ENCODE measurements around the gene BMS1. TPM values are rescaled to one million over a fixed set of nuclear protein-coding genes. Genes with fewer than 3 reads are reported as not detected.

Gene BMS1
- polyA plus RNA-seq, 1 of the 3 experiments (the other 2 are of a cell fraction), result 4.9 TPM

- TF ChIP-seq IRF3 (IDR thresholded peaks at IDR 0.05; ENCODE audit: low read depth, low read length), result no peak
Measured at GRCh38 chr10:42864575-42864974, 82.0 kb downstream of the BMS1 start (continued).

- DNase-seq, result no peak
- Histone ChIP-seq H3K9me3 (no peaks in the 10 kb centered on the region), H3K9me2 (no peaks in the 10 kb centered on the region), H3K4me3 (ENCODE audit: low read depth in 2 of 2, low read length in 1 of 2) (no peak overlapping the region), H3K9ac (no peak overlapping the region), H3K36me3 (replicated peaks in 1 of 2; ENCODE audit: control insufficient read depth in 1 of 2, insufficient read depth in 2 of 2, low read length in 1 of 2) (no peaks in the 10 kb centered on the region), H3K4me1 (ENCODE audit: control insufficient read depth in 1 of 2, insufficient read depth in 2 of 2, low read depth in 1 of 2, low read length in 1 of 2) (peaks cover 0 to 38% of the 10 kb centered on the region in 2 experiments; a peak in 2 of 4 replicates), H4K20me1 (ENCODE audit: insufficient read depth) (no peaks in the 10 kb centered on the region), H3K4me2 (no peak overlapping the region), H3K27ac (ENCODE audit: low read depth in 2 of 2, low read length in 1 of 2) (no peak overlapping the region), H3K27me3 (ENCODE audit: insufficient read depth) (no peaks in the 10 kb centered on the region), H3K79me2 (ENCODE audit: insufficient read depth) (no peaks in the 10 kb centered on the region), H3F3A (replicated peaks; ENCODE audit: insufficient read depth) (no peaks in the 10 kb centered on the region), H2AFZ (ENCODE audit: low read depth) (no peak overlapping the region)
- WGBS (ENCODE audit: low lambda C conversion rate), result 83% methylated on average over 8 of the region's 18 CpGs
- ChIA-PET POLR2A (interaction anchor here (0.6 to 2.0 kb wide), 2 partner anchors 185 to 214 kb away, joined by 3 to 7 read pairs; no protein-coding TSS in a partner anchor), CTCF (interaction anchor here (0.6 to 7.1 kb wide), 20 partner anchors 15 to 268 kb away, joined by 3 to 143 read pairs (median 4); partner anchors contain the start of gene RET)
- no peak for TF ChIP-seq EP300 (IDR thresholded peaks at IDR 0.05; ENCODE audit: borderline replicate concordance in 1 of 2, low read depth in 1 of 2, low read length in 1 of 2)
- TF ChIP-seq PBX3 (IDR thresholded peaks at IDR 0.05), result no peak
Measured at GRCh38 chr10:42865716-42866114, 83.1 kb downstream of the BMS1 start.

GRCh38 chr10:42866115-42866995, 83.8 kb downstream of the BMS1 start:
- no peak overlapping the region for H3K4me2 ChIP-seq
- H4K20me1 ChIP-seq (ENCODE audit: insufficient read depth), result no peaks in the 10 kb centered on the region
- peak overlapping the region; percentile 65; the same call in 1 of the 2 replicates for H2AFZ ChIP-seq (ENCODE audit: low read depth)
- no peaks in the 10 kb centered on the region for H3K36me3 ChIP-seq (replicated peaks in 1 of 2; ENCODE audit: control insufficient read depth in 1 of 2, insufficient read depth in 2 of 2, low read length in 1 of 2)
- ChIA-PET POLR2A (interaction anchor here (0.6 to 2.0 kb wide), 2 partner anchors 184 to 213 kb away, joined by 3 to 7 read pairs; no protein-coding TSS in a partner anchor), CTCF (interaction anchor here (0.6 to 7.1 kb wide), 32 partner anchors 15 to 268 kb away, joined by 3 to 143 read pairs (median 4); partner anchors contain the start of gene RET)
- no peaks in the 10 kb centered on the region for H3K79me2 ChIP-seq (ENCODE audit: insufficient read depth)
- DNase-seq, result peak; percentile 92
- H3K27me3 ChIP-seq (ENCODE audit: insufficient read depth), result no peaks in the 10 kb centered on the region
- no peak overlapping the region for H3K4me3 ChIP-seq (ENCODE audit: low read depth in 2 of 2, low read length in 1 of 2)
- H3K9me2 ChIP-seq, result no peaks in the 10 kb centered on the region
- no peaks in the 10 kb centered on the region for H3F3A ChIP-seq (replicated peaks; ENCODE audit: insufficient read depth)
- WGBS (ENCODE audit: low lambda C conversion rate), result 65% methylated on average over 54 of the region's 87 CpGs
- no peak overlapping the region for H3K9ac ChIP-seq
- H3K9me3 ChIP-seq, result no peaks in the 10 kb centered on the region
- H3K4me1 ChIP-seq (ENCODE audit: control insufficient read depth in 1 of 2, insufficient read depth in 2 of 2, low read depth in 1 of 2, low read length in 1 of 2), result peaks cover 0 to 43% of the 10 kb centered on the region in 2 experiments; a peak in 2 of 4 replicates
- H3K27ac ChIP-seq (ENCODE audit: low read depth in 2 of 2, low read length in 1 of 2), result peak overlapping the region in 1 of 2 experiments; percentile 74; a peak in 2 of 4 replicates
- TF ChIP-seq PBX3 (IDR thresholded peaks at IDR 0.05), result no peak
- no peak for TF ChIP-seq USF2 (IDR thresholded peaks at IDR 0.05; ENCODE audit: borderline replicate concordance, low read depth, low read length)
- no peak for TF ChIP-seq CHD2 (IDR thresholded peaks at IDR 0.05; ENCODE audit: low read length, partially characterized antibody)
- no peak for TF ChIP-seq USF1 (IDR thresholded peaks at IDR 0.05; ENCODE audit: borderline replicate concordance, low read depth)
- TF ChIP-seq RAD21 (IDR thresholded peaks at IDR 0.05; ENCODE audit: low read length), result peak; percentile 89
- TF ChIP-seq GABPA (IDR thresholded peaks at IDR 0.05; ENCODE audit: low read depth), result no peak
- TF ChIP-seq NFIC (IDR thresholded peaks at IDR 0.05; ENCODE audit: borderline replicate concordance), result no peak
- TF ChIP-seq YY1 (IDR thresholded peaks at IDR 0.05; ENCODE audit: low read depth), result no peak
- TF ChIP-seq FOSL2 (IDR thresholded peaks at IDR 0.05; ENCODE audit: borderline replicate concordance, low read depth), result no peak
- TF ChIP-seq ELF1 (IDR thresholded peaks at IDR 0.05), result no peak
- TF ChIP-seq, protein P1, sequence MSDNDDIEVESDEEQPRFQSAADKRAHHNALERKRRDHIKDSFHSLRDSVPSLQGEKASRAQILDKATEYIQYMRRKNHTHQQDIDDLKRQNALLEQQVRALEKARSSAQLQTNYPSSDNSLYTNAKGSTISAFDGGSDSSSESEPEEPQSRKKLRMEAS (IDR thresholded peaks at IDR 0.05; ENCODE audit: low read depth), result peak; percentile 69; the same call in 1 of the 2 replicates
- TF ChIP-seq, protein P2, sequence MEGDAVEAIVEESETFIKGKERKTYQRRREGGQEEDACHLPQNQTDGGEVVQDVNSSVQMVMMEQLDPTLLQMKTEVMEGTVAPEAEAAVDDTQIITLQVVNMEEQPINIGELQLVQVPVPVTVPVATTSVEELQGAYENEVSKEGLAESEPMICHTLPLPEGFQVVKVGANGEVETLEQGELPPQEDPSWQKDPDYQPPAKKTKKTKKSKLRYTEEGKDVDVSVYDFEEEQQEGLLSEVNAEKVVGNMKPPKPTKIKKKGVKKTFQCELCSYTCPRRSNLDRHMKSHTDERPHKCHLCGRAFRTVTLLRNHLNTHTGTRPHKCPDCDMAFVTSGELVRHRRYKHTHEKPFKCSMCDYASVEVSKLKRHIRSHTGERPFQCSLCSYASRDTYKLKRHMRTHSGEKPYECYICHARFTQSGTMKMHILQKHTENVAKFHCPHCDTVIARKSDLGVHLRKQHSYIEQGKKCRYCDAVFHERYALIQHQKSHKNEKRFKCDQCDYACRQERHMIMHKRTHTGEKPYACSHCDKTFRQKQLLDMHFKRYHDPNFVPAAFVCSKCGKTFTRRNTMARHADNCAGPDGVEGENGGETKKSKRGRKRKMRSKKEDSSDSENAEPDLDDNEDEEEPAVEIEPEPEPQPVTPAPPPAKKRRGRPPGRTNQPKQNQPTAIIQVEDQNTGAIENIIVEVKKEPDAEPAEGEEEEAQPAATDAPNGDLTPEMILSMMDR (IDR thresholded peaks at IDR 0.05), result peak; percentile 67
